HUES6 (cell line): ENCODE results near the gene ARHGAP42.
"Not testable (repeated sequence)": the region's sequence is repeated elsewhere in the genome, so short reads cannot be mapped to it uniquely, and the experiment has no call there.

Source experiments
- H3K27ac ChIP-seq: 2 replicates; pipeline ENCODE4 v1.7.0; 2013; ENCODE audit warnings: low read depth, mild to moderate bottlenecking, low read length, inconsistent platforms
- H3K27me3 ChIP-seq: 2 replicates; pipeline ENCODE4 v1.6.1; 2013; ENCODE audit warnings: low read length; ENCODE audit not compliant: control insufficient read depth, insufficient read depth
- H3K36me3 ChIP-seq: 2 replicates; pipeline ENCODE4 v1.6.1; 2013; ENCODE audit warnings: low read length; ENCODE audit not compliant: control insufficient read depth, insufficient read depth
- H3K4me1 ChIP-seq: 2 replicates; pipeline ENCODE4 v1.6.1; 2013; ENCODE audit warnings: low read length; ENCODE audit not compliant: control insufficient read depth, insufficient read depth
- H3K4me3 ChIP-seq: 2 replicates; pipeline ENCODE4 v1.5.1; 2013; ENCODE audit warnings: low read depth, low read length
- H3K9ac ChIP-seq: one replicate; pipeline ENCODE4 v1.6.1; 2013; ENCODE audit warnings: mild to moderate bottlenecking, low read length
- H3K9me3 ChIP-seq: 2 replicates; pipeline ENCODE4 v1.6.1; 2013; ENCODE audit warnings: low read depth, low read length; ENCODE audit not compliant: control insufficient read depth, insufficient read depth

The ARHGAP42 gene

DNA sequence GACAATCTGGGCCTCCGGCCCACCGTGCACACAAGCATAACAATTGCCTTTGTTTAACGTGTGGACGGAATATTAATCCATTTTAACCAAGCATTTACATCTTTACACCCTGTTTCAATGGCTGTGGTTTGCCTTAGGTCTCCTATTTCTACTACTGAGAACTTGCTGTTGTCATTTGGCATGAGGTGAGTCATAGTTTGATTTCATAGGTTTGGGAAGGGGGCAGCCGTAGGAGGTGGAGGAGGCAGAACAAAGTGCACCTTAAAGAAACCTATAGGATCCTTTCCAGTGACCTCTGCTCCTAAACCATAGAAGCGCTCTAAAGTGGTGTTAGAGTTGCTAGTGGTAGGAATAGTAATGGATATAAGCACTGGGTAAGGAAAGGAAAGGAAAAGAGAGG is 59.4 kb downstream of the ARHGAP42 start:
- peaks cover 37% of the 10 kb centered on the region for H3K4me1 ChIP-seq
- H3K27me3 ChIP-seq = no peaks in the 10 kb centered on the region
- no peak overlapping the region for H3K9ac ChIP-seq
- H3K36me3 ChIP-seq = peaks cover 4% of the 10 kb centered on the region; the same call in 1 of the 2 replicates
- H3K4me3 ChIP-seq = no peak overlapping the region
- H3K27ac ChIP-seq = no peak overlapping the region
- peaks cover 11% of the 10 kb centered on the region; the same call in 1 of the 2 replicates for H3K9me3 ChIP-seq

DNA sequence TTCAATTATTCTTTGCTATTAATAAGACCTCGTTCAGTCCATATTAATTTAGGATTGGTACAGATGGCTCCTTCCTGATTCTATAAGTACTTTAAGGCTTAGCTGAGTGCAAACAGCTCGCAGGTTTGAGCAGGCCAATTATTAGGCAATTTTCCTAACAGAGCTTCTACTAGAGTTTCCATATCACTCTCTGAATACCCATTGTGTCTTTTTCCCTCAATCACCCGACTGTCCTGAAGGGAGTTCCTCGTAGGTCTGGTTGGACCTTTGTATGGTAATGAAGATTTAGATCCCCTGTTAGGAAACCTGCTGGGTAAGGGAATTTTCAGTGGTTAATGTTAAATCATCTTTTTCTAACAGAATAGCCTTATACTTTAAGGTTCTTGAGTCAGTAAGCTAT is 61.1 kb downstream of the ARHGAP42 start:
- H3K4me3 ChIP-seq = no peak overlapping the region
- peaks cover 35% of the 10 kb centered on the region for H3K4me1 ChIP-seq
- H3K36me3 ChIP-seq = peaks cover 4% of the 10 kb centered on the region; the same call in 1 of the 2 replicates

DNA sequence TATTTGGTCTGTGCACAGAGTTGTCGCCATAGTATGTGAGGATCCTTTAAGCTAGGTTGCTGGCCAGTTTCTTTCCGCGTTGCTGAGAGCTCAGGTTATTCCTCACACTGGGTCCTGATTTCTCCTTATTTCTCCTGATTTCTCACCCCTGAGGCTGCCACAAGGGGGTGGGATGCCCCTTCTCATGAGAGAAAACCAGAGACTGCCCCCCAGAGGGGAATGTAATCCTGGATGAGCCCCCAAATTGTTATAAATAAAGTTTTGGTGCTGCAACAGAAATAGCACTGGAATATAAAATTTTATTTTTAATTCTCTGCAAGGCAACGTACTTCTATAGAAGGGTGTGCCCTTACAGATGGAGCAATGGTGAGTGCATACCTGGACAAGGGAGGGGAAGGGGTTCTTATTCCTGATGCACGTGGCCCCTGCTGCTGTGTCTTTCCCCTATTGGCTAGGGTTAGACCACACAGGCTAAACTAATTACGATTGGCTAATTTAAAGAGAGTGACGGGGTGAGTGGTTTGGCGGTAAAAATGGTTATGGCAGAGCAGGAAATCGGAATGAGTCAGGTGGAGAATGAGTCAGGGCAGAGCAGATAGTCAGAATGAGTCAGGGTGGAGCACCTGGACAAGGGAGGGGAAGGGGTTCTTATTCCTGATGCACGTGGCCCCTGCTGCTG is 62.9 kb downstream of the ARHGAP42 start:
- H3K9me3 ChIP-seq = peaks cover 11% of the 10 kb centered on the region; the same call in 1 of the 2 replicates
- not testable (repeated sequence) for H3K4me3 ChIP-seq, H3K9ac ChIP-seq, H3K27ac ChIP-seq, H3K27me3 ChIP-seq, H3K36me3 ChIP-seq
- peaks cover 39% of the 10 kb centered on the region for H3K4me1 ChIP-seq

More for the DNA sequence above, 61.1 kb downstream of the ARHGAP42 start:
- H3K27ac ChIP-seq = no peak overlapping the region; the same call in 1 of the 2 replicates
- H3K9ac ChIP-seq = no peak overlapping the region
- no peaks in the 10 kb centered on the region for H3K27me3 ChIP-seq
- peaks cover 11% of the 10 kb centered on the region; the same call in 1 of the 2 replicates for H3K9me3 ChIP-seq

DNA sequence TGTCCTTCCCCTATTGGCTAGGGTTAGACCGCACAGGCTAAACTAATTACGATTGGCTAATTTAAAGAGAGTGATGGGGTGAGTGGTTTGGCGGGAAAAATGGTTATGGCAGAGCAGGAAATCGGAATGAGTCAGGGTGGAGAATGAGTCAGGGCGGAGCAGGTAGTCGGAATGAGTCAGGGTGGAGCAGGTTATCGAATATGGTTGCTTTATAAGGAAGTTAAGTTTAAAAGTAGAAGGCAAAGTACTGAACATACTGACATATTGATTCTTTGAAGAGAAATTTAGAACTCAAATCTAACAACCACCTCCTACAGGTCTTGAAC is 63.4 kb downstream of the ARHGAP42 start:
- H3K9ac ChIP-seq, H3K27me3 ChIP-seq, H3K36me3 ChIP-seq, H3K27ac ChIP-seq, H3K4me3 ChIP-seq: not testable (repeated sequence)
- H3K9me3 ChIP-seq = peaks cover 11% of the 10 kb centered on the region; the same call in 1 of the 2 replicates
- H3K4me1 ChIP-seq = peaks cover 39% of the 10 kb centered on the region

DNA sequence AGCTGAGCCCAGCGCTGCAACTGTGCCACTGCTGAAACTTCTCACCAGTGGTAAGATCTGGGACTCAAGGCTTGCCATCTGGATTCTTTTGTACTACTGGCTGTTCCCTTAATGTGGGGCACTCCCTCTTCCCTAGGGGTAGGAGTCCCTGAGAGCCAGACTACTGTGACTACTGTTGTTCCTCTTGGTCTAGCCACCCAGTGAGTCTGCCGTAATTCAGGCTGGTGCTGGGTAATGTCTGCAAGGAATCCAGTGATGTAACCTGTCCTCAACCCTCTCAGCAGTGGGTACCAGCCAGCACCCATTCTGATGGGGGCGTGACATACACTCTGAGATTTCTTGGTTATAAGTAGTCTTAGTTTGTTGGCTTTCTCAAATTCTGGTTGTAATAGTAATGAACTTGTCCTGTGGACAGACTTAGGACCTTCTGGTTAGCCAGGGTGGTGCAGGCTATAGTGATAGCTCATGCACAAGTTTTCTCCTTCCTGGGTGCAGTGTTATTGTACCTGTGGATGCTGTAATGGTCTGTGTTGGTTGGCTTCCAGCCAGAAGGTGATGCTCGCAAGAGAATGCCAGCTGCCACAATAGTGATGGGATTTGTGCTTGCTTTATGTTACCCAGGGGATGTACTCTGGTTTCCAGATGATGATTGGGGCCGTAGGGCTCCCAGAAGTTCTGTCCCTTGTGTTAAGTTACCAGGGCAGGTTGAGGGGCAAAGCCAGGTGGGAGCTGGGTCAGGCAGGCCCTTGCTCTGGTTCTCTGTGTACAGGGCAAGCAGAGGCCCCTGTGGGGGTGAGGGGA is 65.5 kb downstream of the ARHGAP42 start:
- Histone ChIP-seq H3K27ac (no peak overlapping the region), H3K4me1 (peaks cover 39% of the 10 kb centered on the region), H3K27me3 (no peaks in the 10 kb centered on the region), H3K9me3 (peaks cover 11% of the 10 kb centered on the region; the same call in 1 of the 2 replicates), H3K9ac (no peak overlapping the region), H3K4me3 (no peak overlapping the region), H3K36me3 (peaks cover 4% of the 10 kb centered on the region; the same call in 1 of the 2 replicates)

DNA sequence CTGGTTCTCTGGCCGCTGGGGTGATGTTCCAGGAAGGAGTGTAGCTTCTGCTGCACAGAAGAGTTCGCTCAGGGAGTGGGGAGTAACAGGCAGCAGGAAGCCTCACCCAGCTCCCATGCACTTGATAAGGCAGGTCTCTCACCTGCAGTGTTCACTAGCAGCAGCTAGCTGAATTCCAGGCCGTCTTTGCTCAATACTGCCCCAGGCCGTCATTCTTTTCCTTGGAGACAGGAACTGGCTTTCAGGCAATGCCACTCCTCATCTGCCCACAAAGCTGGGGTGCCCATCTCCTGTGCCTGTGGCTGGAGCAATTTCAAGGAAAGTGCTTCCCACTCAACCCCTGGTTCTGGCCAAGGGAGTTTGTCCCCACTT is 66.1 kb downstream of the ARHGAP42 start:
- Histone ChIP-seq H3K27ac (no peak overlapping the region), H3K9me3 (peaks cover 11% of the 10 kb centered on the region; the same call in 1 of the 2 replicates), H3K4me1 (peaks cover 35% of the 10 kb centered on the region), H3K4me3 (no peak overlapping the region), H3K36me3 (peaks cover 4% of the 10 kb centered on the region; the same call in 1 of the 2 replicates), H3K27me3 (no peaks in the 10 kb centered on the region), H3K9ac (no peak overlapping the region)

DNA sequence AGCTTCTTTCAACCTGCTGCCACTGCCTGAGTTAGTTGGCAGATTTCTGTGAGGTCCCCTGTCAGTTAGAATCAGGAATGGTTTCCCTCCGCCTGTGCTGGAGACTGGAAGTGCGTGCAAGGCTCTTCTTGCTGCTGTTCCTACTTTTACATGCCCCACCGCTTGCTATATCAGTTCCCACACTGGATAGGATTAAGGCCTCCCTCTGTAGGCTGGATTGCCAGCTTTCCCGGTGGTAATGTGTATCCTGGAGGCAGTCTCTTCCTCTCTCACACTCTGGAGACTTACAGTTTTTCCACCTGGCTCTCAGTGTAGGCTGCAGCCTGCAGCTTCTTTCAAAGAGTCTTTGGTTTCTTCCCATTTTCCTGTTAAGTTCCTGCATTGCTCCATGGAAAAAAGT is 66.5 kb downstream of the ARHGAP42 start:
- no peak overlapping the region for H3K27ac ChIP-seq
- H3K9me3 ChIP-seq = peaks cover 11% of the 10 kb centered on the region; the same call in 1 of the 2 replicates
- peaks cover 33% of the 10 kb centered on the region for H3K4me1 ChIP-seq

DNA sequence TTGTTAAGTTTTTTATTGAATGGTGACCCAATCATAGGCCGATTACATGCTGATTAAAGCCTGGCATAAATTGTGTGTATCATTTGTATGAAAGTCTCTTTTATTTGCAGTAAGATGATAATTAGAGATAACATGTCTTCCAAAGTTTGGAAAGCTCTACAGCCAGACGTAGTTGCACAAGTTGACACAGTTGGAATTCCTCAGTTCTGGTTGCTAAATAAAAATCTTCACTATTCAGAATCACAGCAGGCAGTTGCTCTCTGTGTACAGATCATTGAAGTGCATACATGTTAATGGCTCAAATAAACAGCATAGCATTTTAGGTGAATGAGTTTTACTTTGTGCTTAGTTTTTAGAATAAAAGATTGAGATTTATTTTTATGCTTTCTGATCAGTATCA is 69.5 kb downstream of the ARHGAP42 start:
- Histone ChIP-seq H3K4me3 (no peak overlapping the region), H3K27ac (no peak overlapping the region), H3K36me3 (no peaks in the 10 kb centered on the region), H3K4me1 (peaks cover 36% of the 10 kb centered on the region), H3K27me3 (no peaks in the 10 kb centered on the region), H3K9ac (no peak overlapping the region), H3K9me3 (no peaks in the 10 kb centered on the region)

More for the DNA sequence above, 66.5 kb downstream of the ARHGAP42 start:
- H3K36me3 ChIP-seq = peaks cover 4% of the 10 kb centered on the region; the same call in 1 of the 2 replicates
- no peaks in the 10 kb centered on the region for H3K27me3 ChIP-seq
- H3K4me3 ChIP-seq = no peak overlapping the region
- H3K9ac ChIP-seq = no peak overlapping the region

DNA sequence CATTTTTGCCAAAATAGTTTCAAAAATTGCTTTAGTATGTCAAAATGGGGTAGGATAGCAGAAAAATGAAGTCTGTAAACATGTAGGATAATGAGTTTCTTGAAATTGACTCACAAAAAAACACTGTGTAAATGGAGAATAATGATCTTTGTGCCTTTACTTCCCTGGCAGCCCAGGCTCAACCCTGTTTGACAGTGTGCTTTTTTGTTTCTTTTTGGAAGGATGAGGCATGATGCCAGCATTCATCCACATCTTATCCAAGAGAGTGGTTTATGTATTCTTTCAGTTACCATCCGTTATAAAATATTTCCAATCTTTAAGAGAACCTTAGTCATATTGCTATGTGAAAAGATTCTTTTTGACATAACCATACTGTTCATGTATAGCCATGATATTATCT is 70.6 kb downstream of the ARHGAP42 start:
- no peaks in the 10 kb centered on the region for H3K36me3 ChIP-seq
- no peak overlapping the region for H3K27ac ChIP-seq
- H3K4me1 ChIP-seq = peaks cover 29% of the 10 kb centered on the region
- no peaks in the 10 kb centered on the region for H3K27me3 ChIP-seq
- H3K4me3 ChIP-seq = no peak overlapping the region
- no peaks in the 10 kb centered on the region for H3K9me3 ChIP-seq
- no peak overlapping the region for H3K9ac ChIP-seq

DNA sequence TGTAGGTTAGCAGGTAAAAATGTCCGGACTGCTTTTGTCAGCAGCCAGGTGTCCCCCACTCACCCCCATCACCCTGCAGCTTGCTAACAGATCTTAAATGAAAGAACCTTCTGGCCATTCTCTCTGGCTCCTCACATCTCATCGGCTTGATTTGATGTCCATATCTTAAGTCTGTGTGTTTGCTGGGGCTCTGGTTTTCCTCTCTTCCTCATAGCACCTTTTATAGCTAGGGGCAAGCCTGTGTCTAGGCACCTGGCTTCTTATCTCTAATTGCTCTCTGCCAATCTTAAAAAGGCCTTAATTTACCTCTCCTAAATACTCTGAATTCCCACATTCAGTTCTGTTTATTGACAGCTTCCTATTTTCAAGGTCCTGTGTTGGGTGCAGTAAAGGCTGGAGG is 72.0 kb downstream of the ARHGAP42 start:
- Histone ChIP-seq H3K9me3 (no peaks in the 10 kb centered on the region), H3K27ac (no peak overlapping the region), H3K4me3 (no peak overlapping the region), H3K27me3 (no peaks in the 10 kb centered on the region), H3K36me3 (no peaks in the 10 kb centered on the region), H3K4me1 (peaks cover 14% of the 10 kb centered on the region), H3K9ac (no peak overlapping the region)

DNA sequence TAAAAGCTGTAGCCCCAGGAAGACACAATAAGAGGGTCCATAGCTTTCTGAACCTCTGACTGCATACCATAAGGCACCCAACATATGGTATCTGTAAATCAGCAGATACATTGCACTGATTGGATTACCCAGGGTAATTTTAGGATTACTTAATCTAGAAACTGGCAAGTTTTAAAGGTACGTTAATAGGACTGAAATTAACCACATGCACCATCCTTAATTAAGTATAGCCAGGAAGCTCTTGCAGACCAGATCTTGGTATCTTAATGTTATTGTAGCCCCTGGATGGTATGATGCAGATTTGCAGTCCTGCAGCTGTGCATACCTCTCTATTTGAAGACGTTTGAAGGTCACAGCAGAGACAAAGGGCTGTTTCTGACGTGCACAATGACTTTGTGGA is 72.8 kb downstream of the ARHGAP42 start:
- Histone ChIP-seq H3K4me1 (peaks cover 16% of the 10 kb centered on the region), H3K9ac (no peak overlapping the region), H3K27ac (no peak overlapping the region), H3K27me3 (no peaks in the 10 kb centered on the region), H3K36me3 (no peaks in the 10 kb centered on the region), H3K4me3 (no peak overlapping the region), H3K9me3 (no peaks in the 10 kb centered on the region)
